HL-60 (cell line): ENCODE data around the gene SDC4.

Source experiments
- DNase-seq, 2 experiments: peaks; one replicate each; pipeline ENCODE4 v3.0.0-alpha.2; 2010 to 2020; ENCODE audit warnings: low read depth in 1 of 2, low spot score in 1 of 2
- H3K27ac ChIP-seq: fragments of 250-450 bp; sonication (Bioruptor Pico); replicated peaks from 2 replicates; pipeline ENCODE4 v1.5.1; 2020; ENCODE audit warnings: mild to moderate bottlenecking, moderate library complexity
- H3K27me3 ChIP-seq: fragments of 250-450 bp; sonication (Bioruptor Pico); 2 replicates; pipeline ENCODE4 v1.5.1; 2021; ENCODE audit warnings: mild to moderate bottlenecking, moderate library complexity; ENCODE audit not compliant: insufficient read depth, poor library complexity, severe bottlenecking
- H3K4me3 ChIP-seq: replicated peaks from 2 replicates; pipeline ENCODE4 v1.5.1; 2011; ENCODE audit warnings: mild to moderate bottlenecking, control low read depth, low read length; ENCODE audit not compliant: insufficient read depth
- CTCF ChIP-seq: IDR thresholded peaks from one replicate; pipeline ENCODE4 v1.5.1; 2011; ENCODE audit warnings: low read length, control low read depth, inconsistent platforms; ENCODE audit not compliant: insufficient read depth
- GABPA ChIP-seq: IDR thresholded peaks from 2 replicates; pipeline ENCODE4 v1.6.1; 2012; ENCODE audit warnings: low read depth
- POLR2AphosphoS5 ChIP-seq: IDR thresholded peaks from 2 replicates; pipeline ENCODE4 v1.6.1; 2012; ENCODE audit warnings: low read depth
- REST ChIP-seq: IDR thresholded peaks from 2 replicates; pipeline ENCODE4 v1.6.1; 2012; ENCODE audit warnings: low read depth; ENCODE audit not compliant: insufficient replicate concordance
- SPI1 ChIP-seq: IDR thresholded peaks from 2 replicates; pipeline ENCODE4 v1.6.1; 2012; ENCODE audit warnings: low read depth, mild to moderate bottlenecking, borderline replicate concordance

The SDC4 gene

GRCh38 chr20:45359069-45359405 is 10.8 kb upstream of the SDC4 start:
- Histone ChIP-seq H3K27ac (no peak overlapping the region), H3K4me3 (no peak overlapping the region), H3K27me3 (no peaks in the 10 kb centered on the region)
- no peak for DNase-seq
- no peak for TF ChIP-seq REST
- TF ChIP-seq POLR2AphosphoS5 = no peak

- TF ChIP-seq REST (no peak), SPI1 (peak; percentile 1; the same call in 1 of the 2 replicates), CTCF (no peak)
- Histone ChIP-seq H3K4me3 (no peak overlapping the region), H3K27ac (no peak overlapping the region; the same call in 1 of the 2 replicates), H3K27me3 (no peaks in the 10 kb centered on the region)
- DNase-seq = peak; percentile 55 to 84
Measured at GRCh38 chr20:45358282-45359068, 10.3 kb upstream of the SDC4 start.

GRCh38 chr20:45355209-45356084 is 7.2 kb upstream of the SDC4 start:
- no peak overlapping the region for H3K4me3 ChIP-seq

More at GRCh38 chr20:45355209-45356084, 7.2 kb upstream of the SDC4 start:
- no peaks in the 10 kb centered on the region for H3K27me3 ChIP-seq
- DNase-seq = no peak
- H3K27ac ChIP-seq = no peak overlapping the region
- TF ChIP-seq CTCF (no peak), REST (no peak), SPI1 (no peak), GABPA (no peak)
